ENCODE measurements around the gene PTH2. TPM values are rescaled to one million over a fixed set of nuclear protein-coding genes. Genes with fewer than 3 reads are reported as not detected.

PTH2 gene
- total and polyA plus RNA-seq, 2 donors (not counting 3 experiments of a cell fraction or from before 2014, with no cell fraction given), result not detected

DNA sequence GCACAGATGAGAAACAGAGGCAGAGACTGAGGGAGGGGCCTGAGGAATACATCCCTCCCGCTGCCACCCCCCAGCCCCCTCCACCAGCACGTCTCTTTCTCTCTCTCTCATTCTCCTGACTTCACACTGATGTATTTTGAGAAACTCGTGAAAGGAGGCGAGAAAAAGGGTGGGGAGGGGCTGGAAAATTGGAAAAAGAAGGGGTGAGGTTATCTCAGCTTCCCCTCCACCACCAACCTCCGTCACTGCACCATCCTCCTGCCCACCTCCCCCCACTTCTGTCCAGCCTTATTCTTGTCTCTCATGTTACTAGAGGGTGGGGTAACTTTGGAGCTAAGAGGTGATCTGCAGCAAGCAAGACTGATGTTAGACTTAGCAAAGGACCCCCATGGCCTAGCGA lies 16.6 kb upstream of the PTH2 start:
- H3K27me3 ChIP-seq (ENCODE audit: control insufficient read depth in 2 of 2, insufficient read depth in 2 of 2, low read length in 2 of 2), result peaks cover 58 to 69% of the 10 kb centered on the region in 2 experiments
- no peak overlapping the region for H3K9ac ChIP-seq (replicated peaks; ENCODE audit: extremely low read depth, insufficient read depth, low read length)
- H3K4me3 ChIP-seq (replicated peaks in 1 of 3; ENCODE audit: insufficient read depth in 1 of 3, low read depth in 1 of 3, low read length in 3 of 3), result no peak overlapping the region
- no TSS peak for BruUV-seq (replicated peaks)
- no peak for DNase-seq (ENCODE audit: low read depth, low spot score)
- H3K27ac ChIP-seq (ENCODE audit: insufficient read depth, low read depth, low read length), result no peak overlapping the region
- dilution Hi-C loops (cut with MboI; ENCODE audit: extremely low pct_ligation_motif_present, low sequenced_read_pairs), result no loop called here
- H3K4me1 ChIP-seq (ENCODE audit: control insufficient read depth, extremely low read depth, insufficient read depth, low read length), result peaks cover 3% of the 10 kb centered on the region
- POLR2A ChIA-PET, result no interaction called here
- no peaks in the 10 kb centered on the region for H4K20me1 ChIP-seq (replicated peaks; ENCODE audit: control insufficient read depth, extremely low read depth, insufficient read depth, low read length)
- H3K4me2 ChIP-seq (ENCODE audit: insufficient read depth, low read length), result no peak overlapping the region
- intact Hi-C loops (cut with micrococcal nuclease), result no loop called here
- H2AFZ ChIP-seq (ENCODE audit: low read depth, low read length), result no peak overlapping the region
- CTCF ChIA-PET, result interaction anchor here (0.9 to 1.5 kb wide), 4 partner anchors 12 to 112 kb away, joined by 3 to 4 read pairs (median 3); partner anchors contain the start of gene DKKL1
- H3K9me1 ChIP-seq (replicated peaks; ENCODE audit: control insufficient read depth, extremely low read depth, insufficient read depth, low read length), result no peaks in the 10 kb centered on the region
- FAIRE-seq, result no peak
- TF ChIP-seq MAX (IDR thresholded peaks at IDR 0.05; ENCODE audit: insufficient read depth, insufficient read length) (no peak), FOS (IDR thresholded peaks at IDR 0.05; ENCODE audit: borderline replicate concordance, insufficient read depth, low read length) (no peak), EZH2 (IDR thresholded peaks at IDR 0.05; ENCODE audit: borderline replicate concordance, low read depth, low read length, severe bottlenecking) (no peak), JUN (IDR thresholded peaks at IDR 0.05; ENCODE audit: borderline replicate concordance, insufficient read depth, insufficient read length, low read depth) (no peak), MYC (IDR thresholded peaks at IDR 0.05; ENCODE audit: low read depth, low read length) (no peak), POLR2A (IDR thresholded peaks at IDR 0.05; ENCODE audit: low read depth, low read length) (no peak), GATA2 (IDR thresholded peaks at IDR 0.05; ENCODE audit: insufficient read depth, insufficient read length, low read depth, low read length) (no peak), POLR2AphosphoS5 (IDR thresholded peaks at IDR 0.05; ENCODE audit: insufficient read depth, low read depth, low read length) (no peak)
- TF ChIP-seq, protein P1, sequence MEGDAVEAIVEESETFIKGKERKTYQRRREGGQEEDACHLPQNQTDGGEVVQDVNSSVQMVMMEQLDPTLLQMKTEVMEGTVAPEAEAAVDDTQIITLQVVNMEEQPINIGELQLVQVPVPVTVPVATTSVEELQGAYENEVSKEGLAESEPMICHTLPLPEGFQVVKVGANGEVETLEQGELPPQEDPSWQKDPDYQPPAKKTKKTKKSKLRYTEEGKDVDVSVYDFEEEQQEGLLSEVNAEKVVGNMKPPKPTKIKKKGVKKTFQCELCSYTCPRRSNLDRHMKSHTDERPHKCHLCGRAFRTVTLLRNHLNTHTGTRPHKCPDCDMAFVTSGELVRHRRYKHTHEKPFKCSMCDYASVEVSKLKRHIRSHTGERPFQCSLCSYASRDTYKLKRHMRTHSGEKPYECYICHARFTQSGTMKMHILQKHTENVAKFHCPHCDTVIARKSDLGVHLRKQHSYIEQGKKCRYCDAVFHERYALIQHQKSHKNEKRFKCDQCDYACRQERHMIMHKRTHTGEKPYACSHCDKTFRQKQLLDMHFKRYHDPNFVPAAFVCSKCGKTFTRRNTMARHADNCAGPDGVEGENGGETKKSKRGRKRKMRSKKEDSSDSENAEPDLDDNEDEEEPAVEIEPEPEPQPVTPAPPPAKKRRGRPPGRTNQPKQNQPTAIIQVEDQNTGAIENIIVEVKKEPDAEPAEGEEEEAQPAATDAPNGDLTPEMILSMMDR (IDR thresholded peaks at IDR 0.05; ENCODE audit: extremely low read depth in 1 of 2, insufficient read depth in 1 of 2, low read depth in 1 of 2, low read length in 2 of 2), result no peak
- H3K9me3 ChIP-seq (replicated peaks; ENCODE audit: control insufficient read depth, insufficient read depth, low read length), result no peaks in the 10 kb centered on the region
- no peaks in the 10 kb centered on the region for H3K79me2 ChIP-seq (ENCODE audit: control insufficient read depth, insufficient read depth, low read length)
- H3K36me3 ChIP-seq (ENCODE audit: control insufficient read depth in 2 of 2, extremely low read depth in 1 of 2, insufficient read depth in 2 of 2, low read length in 2 of 2), result no peaks in the 10 kb centered on the region
